ENCODE data around the gene BRF1.
A peak's percentile ranks its signal among the peaks of the same experiment; 100 is the strongest.
"Not testable (repeated sequence)": the region's sequence is repeated elsewhere in the genome, so short reads cannot be mapped to it uniquely, and the experiment has no call there.

The BRF1 gene

GRCh38 chr14:105299654-105300541 lies 903 bp downstream of the BRF1 start:
- Histone ChIP-seq H3K9me3 (ENCODE audit: insufficient read depth, low read depth, low read length) (no peaks in the 10 kb centered on the region), H3F3A (ENCODE audit: low read depth) (no peaks in the 10 kb centered on the region), H4K20me1 (ENCODE audit: insufficient read depth, low read length, poor library complexity, severe bottlenecking) (peaks cover 13% of the 10 kb centered on the region), H3K4me2 (ENCODE audit: low read depth, low read length, poor library complexity, severe bottlenecking) (peak overlapping the region; percentile 93), H3K4me3 (ENCODE audit: low read length, poor library complexity, severe bottlenecking) (peak overlapping the region; percentile 96), H3K79me2 (ENCODE audit: insufficient read depth, low read length) (peaks cover 55% of the 10 kb centered on the region), H3K4me1 (ENCODE audit: insufficient read depth, low read length, poor library complexity, severe bottlenecking) (peaks cover 16% of the 10 kb centered on the region), H3K36me3 (ENCODE audit: insufficient read depth, low read length) (no peaks in the 10 kb centered on the region), H3K9me2 (replicated peaks; ENCODE audit: low read depth, low read length) (no peaks in the 10 kb centered on the region), H3K27me3 (ENCODE audit: insufficient read depth, low read length, poor library complexity, severe bottlenecking) (no peaks in the 10 kb centered on the region), H2AFZ (ENCODE audit: low read length) (peak overlapping the region; percentile 85), H3K9ac (ENCODE audit: low read depth, low read length, poor library complexity, severe bottlenecking) (peak overlapping the region; percentile 92)
- TF ChIP-seq CTCF (conservative IDR thresholded peaks at IDR 0.05; ENCODE audit: low read length) (no peak), EZH2phosphoT487 (IDR thresholded peaks at IDR 0.05; ENCODE audit: borderline replicate concordance) (no peak)

GRCh38 chr14:105297311-105297710 lies 3.5 kb downstream of the BRF1 start:
- not testable (repeated sequence) for H3F3A ChIP-seq (ENCODE audit: low read depth); H3K27me3 ChIP-seq (ENCODE audit: insufficient read depth, low read length, poor library complexity, severe bottlenecking); H3K9me3 ChIP-seq (ENCODE audit: insufficient read depth, low read depth, low read length); H2AFZ ChIP-seq (ENCODE audit: low read length); H3K9ac ChIP-seq (ENCODE audit: low read depth, low read length, poor library complexity, severe bottlenecking); H3K36me3 ChIP-seq (ENCODE audit: insufficient read depth, low read length); H3K9me2 ChIP-seq (replicated peaks; ENCODE audit: low read depth, low read length); H3K4me3 ChIP-seq (ENCODE audit: low read length, poor library complexity, severe bottlenecking)
- peak overlapping the region; percentile 24 for H3K4me2 ChIP-seq (ENCODE audit: low read depth, low read length, poor library complexity, severe bottlenecking)
- peaks cover 81% of the 10 kb centered on the region for H3K79me2 ChIP-seq (ENCODE audit: insufficient read depth, low read length)
- peaks cover 37% of the 10 kb centered on the region for H3K4me1 ChIP-seq (ENCODE audit: insufficient read depth, low read length, poor library complexity, severe bottlenecking)
- peaks cover 34% of the 10 kb centered on the region for H4K20me1 ChIP-seq (ENCODE audit: insufficient read depth, low read length, poor library complexity, severe bottlenecking)

- H3K79me2 ChIP-seq (ENCODE audit: insufficient read depth, low read length) = peaks cover 93% of the 10 kb centered on the region
- peaks cover 29% of the 10 kb centered on the region for H4K20me1 ChIP-seq (ENCODE audit: insufficient read depth, low read length, poor library complexity, severe bottlenecking)
- peak overlapping the region; percentile 51 for H3K4me2 ChIP-seq (ENCODE audit: low read depth, low read length, poor library complexity, severe bottlenecking)
Measured at GRCh38 chr14:105294142-105294597, 6.6 kb downstream of the BRF1 start.

More at GRCh38 chr14:105294142-105294597, 6.6 kb downstream of the BRF1 start:
- no peak for TF ChIP-seq CTCF (conservative IDR thresholded peaks at IDR 0.05; ENCODE audit: low read length)
- TF ChIP-seq EZH2phosphoT487 (IDR thresholded peaks at IDR 0.05; ENCODE audit: borderline replicate concordance) = no peak
- Histone ChIP-seq H3K9me2 (replicated peaks; ENCODE audit: low read depth, low read length) (no peaks in the 10 kb centered on the region), H3K9me3 (ENCODE audit: insufficient read depth, low read depth, low read length) (no peaks in the 10 kb centered on the region), H3K27me3 (ENCODE audit: insufficient read depth, low read length, poor library complexity, severe bottlenecking) (no peaks in the 10 kb centered on the region), H3K9ac (ENCODE audit: low read depth, low read length, poor library complexity, severe bottlenecking) (peak overlapping the region; percentile 47), H3K36me3 (ENCODE audit: insufficient read depth, low read length) (no peaks in the 10 kb centered on the region), H2AFZ (ENCODE audit: low read length) (no peak overlapping the region), H3K4me3 (ENCODE audit: low read length, poor library complexity, severe bottlenecking) (peak overlapping the region; percentile 40), H3K4me1 (ENCODE audit: insufficient read depth, low read length, poor library complexity, severe bottlenecking) (peaks cover 48% of the 10 kb centered on the region), H3F3A (ENCODE audit: low read depth) (no peaks in the 10 kb centered on the region)
